HUES48 (cell line): ENCODE measurements around the gene SKIC2.
"Not testable (repeated sequence)": the region's sequence is repeated elsewhere in the genome, so short reads cannot be mapped to it uniquely, and the experiment has no call there.

Source experiments
- H3K27ac ChIP-seq: one replicate; pipeline ENCODE4 v1.7.0; 2013; ENCODE audit warnings: low read depth, low read length, inconsistent platforms
- H3K27me3 ChIP-seq: 2 replicates; pipeline ENCODE4 v1.6.1; 2013; ENCODE audit warnings: mild to moderate bottlenecking, low read length; ENCODE audit not compliant: control insufficient read depth, insufficient read depth
- H3K36me3 ChIP-seq: 2 replicates; pipeline ENCODE4 v1.6.1; 2013; ENCODE audit warnings: low read length; ENCODE audit not compliant: control insufficient read depth, insufficient read depth
- H3K4me1 ChIP-seq: 2 replicates; pipeline ENCODE4 v1.6.1; 2013; ENCODE audit warnings: mild to moderate bottlenecking, low read length; ENCODE audit not compliant: control insufficient read depth, insufficient read depth
- H3K4me3 ChIP-seq: 2 replicates; pipeline ENCODE4 v1.5.1; 2013; ENCODE audit warnings: mild to moderate bottlenecking, low read depth, low read length
- H3K9ac ChIP-seq: 2 replicates; pipeline ENCODE4 v1.6.1; 2013; ENCODE audit warnings: mild to moderate bottlenecking, low read depth, low read length, moderate library complexity
- H3K9me3 ChIP-seq: 2 replicates; pipeline ENCODE4 v1.6.1; 2013; ENCODE audit warnings: low read length; ENCODE audit not compliant: control insufficient read depth, insufficient read depth

The SKIC2 gene

DNA sequence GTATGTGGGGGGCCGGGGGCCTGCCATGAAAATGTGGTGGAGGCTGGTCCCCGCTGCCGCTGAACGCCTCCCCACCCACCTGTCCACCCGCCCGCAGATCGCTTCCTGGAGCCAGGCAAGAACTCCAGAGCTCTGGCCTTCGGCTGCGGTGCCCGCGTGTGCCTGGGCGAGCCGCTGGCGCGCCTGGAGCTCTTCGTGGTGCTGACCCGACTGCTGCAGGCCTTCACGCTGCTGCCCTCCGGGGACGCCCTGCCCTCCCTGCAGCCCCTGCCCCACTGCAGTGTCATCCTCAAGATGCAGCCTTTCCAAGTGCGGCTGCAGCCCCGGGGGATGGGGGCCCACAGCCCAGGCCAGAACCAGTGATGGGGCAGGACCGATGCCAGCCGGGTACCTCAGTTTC, 49.1 kb downstream of the SKIC2 start:
- not testable (repeated sequence) for H3K9ac ChIP-seq, H3K9me3 ChIP-seq, H3K27ac ChIP-seq, H3K27me3 ChIP-seq, H3K4me1 ChIP-seq, H3K36me3 ChIP-seq, H3K4me3 ChIP-seq

DNA sequence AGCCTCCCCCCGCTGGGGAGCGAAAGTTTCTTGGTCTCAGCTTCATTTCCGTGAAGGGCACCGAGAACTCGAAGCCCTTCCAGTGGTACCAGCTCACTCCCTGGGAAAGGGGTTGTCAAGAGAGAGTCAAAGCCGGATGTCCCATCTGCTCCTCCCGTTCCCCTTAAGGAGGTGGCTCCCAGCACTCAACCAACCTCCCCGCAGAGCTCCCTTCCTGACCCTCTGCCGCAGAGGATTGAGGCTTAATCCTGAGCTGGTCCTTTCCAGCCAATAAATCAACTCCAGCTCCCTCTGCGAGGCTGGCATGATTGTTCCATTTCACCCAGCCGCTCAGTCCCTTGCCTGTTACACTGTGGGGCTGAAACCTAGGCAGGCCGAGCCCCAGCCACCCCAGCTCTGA, 49.6 kb downstream of the SKIC2 start:
- not testable (repeated sequence) for H3K4me3 ChIP-seq, H3K27ac ChIP-seq, H3K36me3 ChIP-seq, H3K9ac ChIP-seq, H3K4me1 ChIP-seq, H3K27me3 ChIP-seq, H3K9me3 ChIP-seq

GRCh38 chr6:32009537-32009936, 50.6 kb downstream of the SKIC2 start:
- H3K4me1 ChIP-seq, H3K9ac ChIP-seq, H3K36me3 ChIP-seq, H3K27ac ChIP-seq, H3K9me3 ChIP-seq, H3K4me3 ChIP-seq, H3K27me3 ChIP-seq: not testable (repeated sequence)

DNA sequence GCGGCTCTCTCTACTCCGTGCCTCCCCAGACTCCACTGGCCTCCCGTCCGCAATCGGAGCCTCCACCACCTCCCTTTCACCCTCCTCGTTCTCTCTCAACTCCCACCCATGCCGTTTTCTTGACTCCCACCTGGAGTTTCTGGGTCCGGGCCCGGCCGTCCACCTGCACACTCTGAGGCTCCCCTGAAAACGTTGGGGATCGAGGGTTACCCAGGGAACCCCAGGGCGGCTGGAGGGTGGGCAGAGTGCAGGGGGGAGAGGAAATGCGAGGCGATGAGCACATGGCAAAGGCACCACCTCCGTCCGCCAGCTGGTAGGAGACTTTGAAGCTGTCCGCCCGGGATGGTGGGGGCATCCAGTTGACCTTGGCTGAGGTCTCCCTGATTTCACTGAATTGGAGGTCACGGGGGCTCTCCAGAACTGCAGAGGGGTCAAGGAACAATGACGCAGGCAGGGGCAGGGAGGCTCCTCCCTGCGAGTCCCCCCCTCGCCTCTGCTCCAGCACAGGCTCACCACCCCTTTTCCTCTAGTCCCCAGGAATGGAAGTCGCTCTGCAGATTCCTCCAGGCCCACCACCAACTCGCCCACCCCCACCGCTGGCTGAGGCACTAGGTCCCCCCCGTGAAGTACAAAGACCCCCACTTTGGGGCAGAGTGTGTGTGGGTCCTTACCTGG, 52.0 kb downstream of the SKIC2 start:
- not testable (repeated sequence) for H3K4me3 ChIP-seq, H3K27ac ChIP-seq, H3K27me3 ChIP-seq, H3K36me3 ChIP-seq, H3K9me3 ChIP-seq, H3K9ac ChIP-seq, H3K4me1 ChIP-seq

- not testable (repeated sequence) for H3K4me1 ChIP-seq, H3K36me3 ChIP-seq, H3K9me3 ChIP-seq, H3K27me3 ChIP-seq, H3K27ac ChIP-seq, H3K4me3 ChIP-seq, H3K9ac ChIP-seq
These were observed 54.1 kb downstream of the SKIC2 start for GRCh38 chr6:32012941-32013617.

- not testable (repeated sequence) for H3K27ac ChIP-seq, H3K4me1 ChIP-seq, H3K4me3 ChIP-seq, H3K36me3 ChIP-seq, H3K9me3 ChIP-seq, H3K27me3 ChIP-seq, H3K9ac ChIP-seq
These were observed 54.8 kb downstream of the SKIC2 start for GRCh38 chr6:32013738-32014137.

- not testable (repeated sequence) for H3K27me3 ChIP-seq, H3K4me1 ChIP-seq, H3K27ac ChIP-seq, H3K4me3 ChIP-seq, H3K9ac ChIP-seq, H3K9me3 ChIP-seq, H3K36me3 ChIP-seq
These were observed 55.6 kb downstream of the SKIC2 start, which contains the start of gene C4B for GRCh38 chr6:32014547-32014946. TSS of gene C4B (plus strand) at chr6:32014795. CDS start at chr6:32014846, 51 bp downstream.
